ENCODE results near the gene PTPRN2.

PTPRN2 gene

DNA sequence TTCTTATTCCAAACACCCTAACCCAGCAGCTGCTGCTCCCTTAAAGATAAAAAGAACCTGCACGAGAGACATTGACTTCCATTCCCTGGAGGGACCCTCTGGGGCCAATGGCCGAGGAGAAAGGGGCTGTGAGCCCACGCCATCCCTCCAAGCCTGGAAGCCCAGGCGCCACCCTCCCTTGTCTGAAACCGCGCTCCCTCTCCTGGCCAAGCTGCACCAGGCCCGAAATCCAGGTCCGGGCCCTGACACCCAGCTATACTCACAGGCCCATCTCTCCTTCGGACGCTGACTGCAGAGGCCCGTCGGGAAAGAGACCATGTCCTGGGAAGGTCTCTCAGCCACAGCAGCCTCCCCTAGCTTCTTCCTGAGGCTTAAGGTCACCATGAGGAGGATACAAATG, 196.5 kb downstream of the PTPRN2 start:
- no CpG with 5 or more reads among the region's 12 CpGs for WGBS, 2 donors (ENCODE audit: extremely low coverage in 2 of 2, insufficient read length in 2 of 2, insufficient replicate concordance in 1 of 2)
- Histone ChIP-seq H3K9me3 (replicated peaks in 1 of 2; ENCODE audit: control insufficient read depth in 2 of 2, insufficient read depth in 1 of 2, low read depth in 1 of 2, low read length in 2 of 2) (peaks cover 0 to 2% of the 10 kb centered on the region in 2 donors), H2BK120ac (ENCODE audit: low read depth, low read length) (no peak overlapping the region), H2AK5ac (ENCODE audit: low read depth, low read length) (peak overlapping the region; percentile 58), H2AFZ (ENCODE audit: low read length) (no peak overlapping the region), H3K36me3 (replicated peaks in 1 of 2; ENCODE audit: control insufficient read depth in 2 of 2, insufficient read depth in 2 of 2, low read length in 2 of 2) (no peaks in the 10 kb centered on the region), H3K27ac (replicated peaks; ENCODE audit: low read length) (no peak overlapping the region), H2BK5ac (ENCODE audit: low read length) (peak overlapping the region; percentile 91), H2BK15ac (ENCODE audit: low read length) (no peak overlapping the region), H3K27me3 (ENCODE audit: control insufficient read depth in 3 of 3, insufficient read depth in 3 of 3, low read depth in 1 of 3, low read length in 3 of 3) (no peaks in the 10 kb centered on the region), H2BK12ac (ENCODE audit: low read length) (no peak overlapping the region), H3K4me1 (ENCODE audit: control insufficient read depth in 2 of 2, insufficient read depth in 1 of 2, low read depth in 1 of 2, low read length in 2 of 2) (peaks cover 0 to 5% of the 10 kb centered on the region in 2 donors), H3K14ac (ENCODE audit: low read length) (no peak overlapping the region), H4K91ac (ENCODE audit: low read depth, low read length, poor library complexity) (no peak overlapping the region), H3K4me3 (ENCODE audit: low read length in 2 of 2) (no peak overlapping the region), H4K8ac (ENCODE audit: low read depth, low read length) (no peak overlapping the region), H3K23ac (ENCODE audit: low read depth, low read length, poor library complexity) (peak overlapping the region; percentile 81), H3K18ac (ENCODE audit: low read length) (no peak overlapping the region), H3K79me1 (ENCODE audit: low read depth, low read length) (no peaks in the 10 kb centered on the region), H3K9ac (ENCODE audit: low read depth, low read length, poor library complexity) (no peak overlapping the region), H3K4ac (ENCODE audit: low read length) (no peak overlapping the region), H3K4me2 (ENCODE audit: insufficient read depth, low read length, poor library complexity, severe bottlenecking) (no peak overlapping the region)
- no peak for DNase-seq (ENCODE audit: low spot score)

DNA sequence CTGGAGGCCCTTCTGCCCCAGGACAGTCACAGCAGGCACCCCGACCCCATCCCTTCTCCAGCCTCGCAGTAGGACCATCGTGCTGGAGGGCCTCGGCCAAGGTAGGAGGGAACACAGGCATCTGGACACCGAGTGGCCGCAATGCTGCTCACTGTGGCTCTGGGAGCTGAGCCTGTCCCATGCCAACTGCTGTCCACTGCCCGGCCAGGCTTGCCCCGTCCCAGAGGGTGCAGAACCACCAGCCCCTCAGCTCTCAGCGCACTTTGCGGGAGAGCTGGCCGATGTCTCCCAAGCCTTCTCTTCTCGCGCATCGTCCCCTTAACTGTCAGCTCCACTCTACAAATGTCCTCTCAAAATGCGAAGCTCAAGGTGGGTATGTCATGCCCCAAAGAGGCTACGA, 197.2 kb downstream of the PTPRN2 start:
- H3K27ac ChIP-seq (replicated peaks; ENCODE audit: low read length): no peak overlapping the region
- no peak overlapping the region for H3K4ac ChIP-seq (ENCODE audit: low read length)
- H3K36me3 ChIP-seq (replicated peaks in 1 of 2; ENCODE audit: control insufficient read depth in 2 of 2, insufficient read depth in 2 of 2, low read length in 2 of 2): no peaks in the 10 kb centered on the region
- H3K9ac ChIP-seq (ENCODE audit: low read depth, low read length, poor library complexity): peak overlapping the region; percentile 1
- H4K91ac ChIP-seq (ENCODE audit: low read depth, low read length, poor library complexity): peak overlapping the region; percentile 56
- peak overlapping the region; percentile 44 for H3K23ac ChIP-seq (ENCODE audit: low read depth, low read length, poor library complexity)
- no peak overlapping the region for H2BK12ac ChIP-seq (ENCODE audit: low read length)
- peaks cover 0 to 5% of the 10 kb centered on the region in 2 donors for H3K4me1 ChIP-seq (ENCODE audit: control insufficient read depth in 2 of 2, insufficient read depth in 1 of 2, low read depth in 1 of 2, low read length in 2 of 2)
- H3K18ac ChIP-seq (ENCODE audit: low read length): peak overlapping the region; percentile 80
- H3K4me3 ChIP-seq (ENCODE audit: low read length in 2 of 2): no peak overlapping the region
- H3K27me3 ChIP-seq (ENCODE audit: control insufficient read depth in 3 of 3, insufficient read depth in 3 of 3, low read depth in 1 of 3, low read length in 3 of 3): no peaks in the 10 kb centered on the region
- H4K8ac ChIP-seq (ENCODE audit: low read depth, low read length): no peak overlapping the region
- H3K4me2 ChIP-seq (ENCODE audit: insufficient read depth, low read length, poor library complexity, severe bottlenecking): no peak overlapping the region
- H2BK120ac ChIP-seq (ENCODE audit: low read depth, low read length): no peak overlapping the region
- no peak overlapping the region for H2AK5ac ChIP-seq (ENCODE audit: low read depth, low read length)
- H3K14ac ChIP-seq (ENCODE audit: low read length): no peak overlapping the region
- WGBS, 2 donors (ENCODE audit: extremely low coverage in 2 of 2, insufficient read length in 2 of 2, insufficient replicate concordance in 1 of 2): no CpG with 5 or more reads among the region's 16 CpGs
- H2BK5ac ChIP-seq (ENCODE audit: low read length): no peak overlapping the region
- H2AFZ ChIP-seq (ENCODE audit: low read length): no peak overlapping the region
- no peak overlapping the region for H2BK15ac ChIP-seq (ENCODE audit: low read length)
- peaks cover 0 to 2% of the 10 kb centered on the region in 2 donors for H3K9me3 ChIP-seq (replicated peaks in 1 of 2; ENCODE audit: control insufficient read depth in 2 of 2, insufficient read depth in 1 of 2, low read depth in 1 of 2, low read length in 2 of 2)
- DNase-seq (ENCODE audit: low spot score): no peak
- no peaks in the 10 kb centered on the region for H3K79me1 ChIP-seq (ENCODE audit: low read depth, low read length)

DNA sequence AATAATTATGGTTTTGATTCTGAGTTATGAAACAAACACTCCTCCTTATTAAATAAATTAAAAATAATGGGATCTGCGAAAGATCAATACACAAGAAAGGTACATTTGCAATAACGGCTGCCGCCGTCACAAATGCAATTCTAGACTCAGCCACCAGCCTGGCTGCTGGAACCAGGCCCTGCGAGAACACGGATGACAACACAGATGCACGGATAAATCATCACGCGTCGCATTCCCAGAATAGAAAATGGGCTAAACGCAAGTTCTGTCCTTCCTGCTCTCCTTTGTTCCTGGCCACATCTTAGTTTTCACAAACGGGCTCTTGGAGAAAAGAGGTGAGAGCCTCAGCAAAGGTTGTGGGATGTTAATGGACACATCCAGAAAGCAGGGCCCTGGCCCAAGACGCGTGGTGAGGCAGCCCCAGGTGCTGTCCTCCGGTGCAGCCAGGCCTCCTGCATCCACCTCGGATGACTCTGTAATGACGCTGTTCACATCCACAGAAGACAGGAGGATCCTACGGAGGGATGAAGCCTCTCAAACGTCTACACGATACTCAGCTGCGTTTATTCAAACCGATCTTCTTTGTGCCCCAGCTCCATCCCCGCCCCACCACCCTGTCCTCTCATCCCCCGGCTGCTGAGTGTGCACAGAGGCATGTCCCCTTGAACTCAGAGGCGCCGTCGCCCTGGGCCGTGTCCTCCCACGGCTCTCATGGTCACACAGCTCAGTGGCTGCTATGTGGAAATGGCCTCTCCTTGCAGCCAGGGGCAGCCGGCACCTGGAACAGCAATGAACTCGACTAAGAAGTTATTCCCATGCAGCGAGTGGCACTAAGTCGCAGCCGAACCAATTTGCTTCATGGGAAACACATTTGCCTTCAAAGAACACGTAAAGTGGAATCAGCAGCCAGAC, 197.9 kb downstream of the PTPRN2 start:
- H3K27ac ChIP-seq (replicated peaks; ENCODE audit: low read length): no peak overlapping the region
- H3K4me1 ChIP-seq (ENCODE audit: control insufficient read depth in 2 of 2, insufficient read depth in 1 of 2, low read depth in 1 of 2, low read length in 2 of 2): peaks cover 0 to 4% of the 10 kb centered on the region in 2 donors
- H3K9me3 ChIP-seq (replicated peaks in 1 of 2; ENCODE audit: control insufficient read depth in 2 of 2, insufficient read depth in 1 of 2, low read depth in 1 of 2, low read length in 2 of 2): peaks cover 0 to 2% of the 10 kb centered on the region in 2 donors
- no peak overlapping the region for H3K4me2 ChIP-seq (ENCODE audit: insufficient read depth, low read length, poor library complexity, severe bottlenecking)
- H3K14ac ChIP-seq (ENCODE audit: low read length): no peak overlapping the region
- H2BK5ac ChIP-seq (ENCODE audit: low read length): no peak overlapping the region
- DNase-seq (ENCODE audit: low spot score): no peak
- H2BK120ac ChIP-seq (ENCODE audit: low read depth, low read length): no peak overlapping the region
- peak overlapping the region; percentile 25 for H3K23ac ChIP-seq (ENCODE audit: low read depth, low read length, poor library complexity)
- no peaks in the 10 kb centered on the region for H3K36me3 ChIP-seq (replicated peaks in 1 of 2; ENCODE audit: control insufficient read depth in 2 of 2, insufficient read depth in 2 of 2, low read length in 2 of 2)
- H3K18ac ChIP-seq (ENCODE audit: low read length): no peak overlapping the region
- no peak overlapping the region for H2BK12ac ChIP-seq (ENCODE audit: low read length)
- no peak overlapping the region for H3K4me3 ChIP-seq (ENCODE audit: low read length in 2 of 2)
- H4K8ac ChIP-seq (ENCODE audit: low read depth, low read length): no peak overlapping the region
- H4K91ac ChIP-seq (ENCODE audit: low read depth, low read length, poor library complexity): peak overlapping the region; percentile 56
- no peaks in the 10 kb centered on the region for H3K27me3 ChIP-seq (ENCODE audit: control insufficient read depth in 3 of 3, insufficient read depth in 3 of 3, low read depth in 1 of 3, low read length in 3 of 3)
- no peak overlapping the region for H3K4ac ChIP-seq (ENCODE audit: low read length)
- H3K79me1 ChIP-seq (ENCODE audit: low read depth, low read length): no peaks in the 10 kb centered on the region
- no peak overlapping the region for H2BK15ac ChIP-seq (ENCODE audit: low read length)
- H2AK5ac ChIP-seq (ENCODE audit: low read depth, low read length): no peak overlapping the region
- no peak overlapping the region for H2AFZ ChIP-seq (ENCODE audit: low read length)
- WGBS, 2 donors (ENCODE audit: extremely low coverage in 2 of 2, insufficient read length in 2 of 2, insufficient replicate concordance in 1 of 2): no CpG with 5 or more reads among the region's 35 CpGs
- H3K9ac ChIP-seq (ENCODE audit: low read depth, low read length, poor library complexity): no peak overlapping the region

DNA sequence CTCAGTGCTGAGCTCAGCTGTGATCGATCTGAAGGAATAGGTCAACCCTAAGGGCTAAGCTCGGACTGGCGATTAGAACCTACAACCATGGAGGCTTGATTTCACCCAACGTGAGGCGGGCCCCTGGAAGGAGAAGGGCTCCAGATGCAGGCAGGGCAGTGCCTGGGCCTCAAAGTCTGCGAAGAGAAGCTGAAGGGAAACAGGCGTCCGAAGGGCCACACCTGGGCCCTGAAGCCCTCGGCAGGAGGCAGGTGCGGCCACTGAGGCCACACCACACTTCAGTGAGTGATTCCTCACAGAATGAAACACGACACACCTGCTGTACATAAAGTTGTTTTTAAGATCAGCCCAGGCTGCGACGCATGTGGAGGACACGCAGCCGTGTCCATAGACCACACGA, 198.7 kb downstream of the PTPRN2 start:
- no peak overlapping the region for H3K9ac ChIP-seq (ENCODE audit: low read depth, low read length, poor library complexity)
- no peak overlapping the region for H3K4ac ChIP-seq (ENCODE audit: low read length)
- no peak overlapping the region for H2BK15ac ChIP-seq (ENCODE audit: low read length)
- H3K79me1 ChIP-seq (ENCODE audit: low read depth, low read length): no peaks in the 10 kb centered on the region
- H3K4me2 ChIP-seq (ENCODE audit: insufficient read depth, low read length, poor library complexity, severe bottlenecking): no peak overlapping the region
- WGBS, 2 donors (ENCODE audit: extremely low coverage in 2 of 2, insufficient read length in 2 of 2, insufficient replicate concordance in 1 of 2): no CpG with 5 or more reads among the region's 16 CpGs
- no peak overlapping the region for H3K4me3 ChIP-seq (ENCODE audit: low read length in 2 of 2)
- no peaks in the 10 kb centered on the region for H3K27me3 ChIP-seq (ENCODE audit: control insufficient read depth in 3 of 3, insufficient read depth in 3 of 3, low read depth in 1 of 3, low read length in 3 of 3)
- no peaks in the 10 kb centered on the region for H3K36me3 ChIP-seq (replicated peaks in 1 of 2; ENCODE audit: control insufficient read depth in 2 of 2, insufficient read depth in 2 of 2, low read length in 2 of 2)
- H2BK120ac ChIP-seq (ENCODE audit: low read depth, low read length): no peak overlapping the region
- peaks cover 0 to 3% of the 10 kb centered on the region in 2 donors for H3K4me1 ChIP-seq (ENCODE audit: control insufficient read depth in 2 of 2, insufficient read depth in 1 of 2, low read depth in 1 of 2, low read length in 2 of 2)
- no peak overlapping the region for H3K14ac ChIP-seq (ENCODE audit: low read length)
- DNase-seq (ENCODE audit: low spot score): no peak
- peak overlapping the region; percentile 1 for H3K18ac ChIP-seq (ENCODE audit: low read length)
- H3K23ac ChIP-seq (ENCODE audit: low read depth, low read length, poor library complexity): no peak overlapping the region
- H3K9me3 ChIP-seq (replicated peaks in 1 of 2; ENCODE audit: control insufficient read depth in 2 of 2, insufficient read depth in 1 of 2, low read depth in 1 of 2, low read length in 2 of 2): peaks cover 0 to 3% of the 10 kb centered on the region in 2 donors
- H2BK5ac ChIP-seq (ENCODE audit: low read length): no peak overlapping the region
- no peak overlapping the region for H3K27ac ChIP-seq (replicated peaks; ENCODE audit: low read length)
- H2AK5ac ChIP-seq (ENCODE audit: low read depth, low read length): no peak overlapping the region
- no peak overlapping the region for H4K8ac ChIP-seq (ENCODE audit: low read depth, low read length)
- H2BK12ac ChIP-seq (ENCODE audit: low read length): no peak overlapping the region
- no peak overlapping the region for H2AFZ ChIP-seq (ENCODE audit: low read length)
- no peak overlapping the region for H4K91ac ChIP-seq (ENCODE audit: low read depth, low read length, poor library complexity)
